HL-60 (cell line): ENCODE data around the gene ZNF346.

Experiments
- DNase-seq, 2 experiments: peaks; one replicate each; pipeline ENCODE4 v3.0.0-alpha.2; 2010 to 2020; ENCODE audit warnings: low read depth in 1 of 2, low spot score in 1 of 2
- H3K27ac ChIP-seq: fragments of 250-450 bp; sonication (Bioruptor Pico); replicated peaks from 2 replicates; pipeline ENCODE4 v1.5.1; 2020; ENCODE audit warnings: mild to moderate bottlenecking, moderate library complexity
- H3K27me3 ChIP-seq: fragments of 250-450 bp; sonication (Bioruptor Pico); 2 replicates; pipeline ENCODE4 v1.5.1; 2021; ENCODE audit warnings: mild to moderate bottlenecking, moderate library complexity; ENCODE audit not compliant: insufficient read depth, poor library complexity, severe bottlenecking
- H3K4me3 ChIP-seq: replicated peaks from 2 replicates; pipeline ENCODE4 v1.5.1; 2011; ENCODE audit warnings: mild to moderate bottlenecking, control low read depth, low read length; ENCODE audit not compliant: insufficient read depth
- CTCF ChIP-seq: IDR thresholded peaks from one replicate; pipeline ENCODE4 v1.5.1; 2011; ENCODE audit warnings: low read length, control low read depth, inconsistent platforms; ENCODE audit not compliant: insufficient read depth
- GABPA ChIP-seq: IDR thresholded peaks from 2 replicates; pipeline ENCODE4 v1.6.1; 2012; ENCODE audit warnings: low read depth
- POLR2AphosphoS5 ChIP-seq: IDR thresholded peaks from 2 replicates; pipeline ENCODE4 v1.6.1; 2012; ENCODE audit warnings: low read depth
- REST ChIP-seq: IDR thresholded peaks from 2 replicates; pipeline ENCODE4 v1.6.1; 2012; ENCODE audit warnings: low read depth; ENCODE audit not compliant: insufficient replicate concordance
- SPI1 ChIP-seq: IDR thresholded peaks from 2 replicates; pipeline ENCODE4 v1.6.1; 2012; ENCODE audit warnings: low read depth, mild to moderate bottlenecking, borderline replicate concordance

The ZNF346 gene

GRCh38 chr5:177066224-177066623 is 43.7 kb downstream of the ZNF346 start:
- H3K27me3 ChIP-seq, result no peaks in the 10 kb centered on the region
- TF ChIP-seq SPI1 (no peak), CTCF (no peak), POLR2AphosphoS5 (no peak), GABPA (no peak), REST (no peak)
- no peak for DNase-seq

GRCh38 chr5:177067503-177067902 is 45.0 kb downstream of the ZNF346 start:
- Histone ChIP-seq H3K4me3 (no peak overlapping the region), H3K27ac (no peak overlapping the region), H3K27me3 (no peaks in the 10 kb centered on the region)
- TF ChIP-seq GABPA (no peak), REST (no peak)
- no peak for DNase-seq

More at GRCh38 chr5:177066224-177066623, 43.7 kb downstream of the ZNF346 start:
- Histone ChIP-seq H3K4me3 (no peak overlapping the region), H3K27ac (no peak overlapping the region)

GRCh38 chr5:177070536-177071191 is 48.2 kb downstream of the ZNF346 start:
- TF ChIP-seq SPI1, result peak; percentile 15; the same call in 1 of the 2 replicates
- no peak for TF ChIP-seq CTCF
- no peak for TF ChIP-seq POLR2AphosphoS5
- TF ChIP-seq REST, result no peak
- no peak for TF ChIP-seq GABPA
- no peak for DNase-seq
- H3K27ac ChIP-seq, result no peak overlapping the region
- no peaks in the 10 kb centered on the region for H3K27me3 ChIP-seq
- no peak overlapping the region for H3K4me3 ChIP-seq
